ENCODE measurements around the gene SCD. TPM values are rescaled to one million over a fixed set of nuclear protein-coding genes. Genes with fewer than 3 reads are reported as not detected.

Gene SCD
- total and polyA plus RNA-seq, 7 donors, result 4.2 to 199 (median 13.6) TPM

DNA sequence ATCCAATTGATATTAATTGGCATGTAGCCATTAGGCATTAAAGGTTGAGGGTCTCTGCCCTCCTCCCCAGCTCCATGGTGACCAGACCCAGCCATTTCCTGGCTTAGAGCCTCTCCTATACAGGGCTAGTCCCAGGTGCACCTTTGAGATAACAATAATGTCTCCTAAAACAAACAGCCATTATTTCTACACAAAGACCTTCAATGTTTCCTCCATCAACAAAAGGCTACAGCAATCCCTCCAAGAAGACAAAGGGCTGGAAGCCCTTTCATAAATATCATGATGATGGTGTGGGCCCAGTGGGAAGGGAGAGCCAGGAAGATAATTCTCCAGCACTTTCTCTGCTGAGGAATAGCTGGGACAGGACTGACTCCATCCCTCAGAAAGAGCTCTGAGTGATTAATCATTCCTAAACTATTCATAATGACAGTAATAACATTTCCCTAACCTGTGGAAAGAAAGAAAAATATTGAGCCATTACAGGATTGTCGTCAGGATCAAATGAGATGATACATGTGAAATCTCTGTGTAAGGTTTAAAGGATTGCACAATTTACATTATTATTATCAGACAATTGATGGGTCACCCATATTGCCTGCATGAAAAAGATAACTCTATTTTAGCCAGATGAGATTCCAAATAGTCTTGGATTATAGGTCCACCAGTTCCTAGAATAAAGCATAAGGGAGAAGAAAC is 27.2 kb upstream of the SCD start:
- H3K4me1 ChIP-seq, result no peaks in the 10 kb centered on the region
- no peaks in the 10 kb centered on the region for H3K36me3 ChIP-seq
- no peaks in the 10 kb centered on the region for H3K9me3 ChIP-seq
- 57 to 81% methylated on average over 1 of the region's 1 CpG for WGBS, 2 donors
- no peak overlapping the region for H3K4me3 ChIP-seq
- H3K27me3 ChIP-seq, result peaks cover 0 to 58% (median 0%) of the 10 kb centered on the region in 3 donors
- no peak overlapping the region for H3K27ac ChIP-seq
- intact Hi-C loops (cut with DNase I), result no loop called here
- no peak for DNase-seq
- TF ChIP-seq, protein P1, sequence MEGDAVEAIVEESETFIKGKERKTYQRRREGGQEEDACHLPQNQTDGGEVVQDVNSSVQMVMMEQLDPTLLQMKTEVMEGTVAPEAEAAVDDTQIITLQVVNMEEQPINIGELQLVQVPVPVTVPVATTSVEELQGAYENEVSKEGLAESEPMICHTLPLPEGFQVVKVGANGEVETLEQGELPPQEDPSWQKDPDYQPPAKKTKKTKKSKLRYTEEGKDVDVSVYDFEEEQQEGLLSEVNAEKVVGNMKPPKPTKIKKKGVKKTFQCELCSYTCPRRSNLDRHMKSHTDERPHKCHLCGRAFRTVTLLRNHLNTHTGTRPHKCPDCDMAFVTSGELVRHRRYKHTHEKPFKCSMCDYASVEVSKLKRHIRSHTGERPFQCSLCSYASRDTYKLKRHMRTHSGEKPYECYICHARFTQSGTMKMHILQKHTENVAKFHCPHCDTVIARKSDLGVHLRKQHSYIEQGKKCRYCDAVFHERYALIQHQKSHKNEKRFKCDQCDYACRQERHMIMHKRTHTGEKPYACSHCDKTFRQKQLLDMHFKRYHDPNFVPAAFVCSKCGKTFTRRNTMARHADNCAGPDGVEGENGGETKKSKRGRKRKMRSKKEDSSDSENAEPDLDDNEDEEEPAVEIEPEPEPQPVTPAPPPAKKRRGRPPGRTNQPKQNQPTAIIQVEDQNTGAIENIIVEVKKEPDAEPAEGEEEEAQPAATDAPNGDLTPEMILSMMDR (IDR thresholded peaks at IDR 0.05), result no peak
- TF ChIP-seq POLR2A (IDR thresholded peaks at IDR 0.05) (no peak), POLR2AphosphoS5 (IDR thresholded peaks at IDR 0.05) (no peak), EP300 (IDR thresholded peaks at IDR 0.05) (no peak)

DNA sequence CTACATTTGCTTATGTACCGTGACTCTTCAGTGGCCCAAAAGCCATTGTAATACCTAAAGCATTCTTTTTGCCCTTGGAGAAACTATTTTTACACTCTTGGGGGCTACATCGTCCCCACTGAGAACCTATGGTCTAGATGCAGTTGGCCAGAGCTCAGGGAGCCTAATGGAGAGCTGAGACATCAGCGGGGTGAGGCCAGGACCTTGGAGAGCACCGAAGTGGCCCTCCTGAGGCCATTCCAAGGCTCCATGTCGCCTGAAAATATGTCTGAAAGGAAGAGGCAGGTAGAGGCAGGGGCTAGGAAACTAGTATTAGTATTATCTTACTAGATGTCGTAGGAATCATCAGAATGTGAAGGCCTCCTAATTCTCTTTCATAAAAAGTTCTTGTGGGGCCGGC is 21.9 kb upstream of the SCD start:
- 46 to 64% methylated on average over 7 of the region's 7 CpGs for WGBS, 2 donors
- no peaks in the 10 kb centered on the region for H3K36me3 ChIP-seq
- no peak overlapping the region for H3K4me3 ChIP-seq
- H3K9me3 ChIP-seq, result no peaks in the 10 kb centered on the region
- no peak for TF ChIP-seq EP300 (IDR thresholded peaks at IDR 0.05)
- TF ChIP-seq, protein P1 (IDR thresholded peaks at IDR 0.05), result no peak
- TF ChIP-seq POLR2AphosphoS5 (IDR thresholded peaks at IDR 0.05), result no peak
- no peak for TF ChIP-seq POLR2A (IDR thresholded peaks at IDR 0.05)
- H3K4me1 ChIP-seq, result peaks cover 0 to 9% (median 6%) of the 10 kb centered on the region in 4 donors
- peaks cover 0 to 26% (median 6%) of the 10 kb centered on the region in 3 donors for H3K27me3 ChIP-seq
- no peak overlapping the region for H3K27ac ChIP-seq
- intact Hi-C loops (cut with DNase I), result no loop called here
- DNase-seq, result no peak

GRCh38 chr10:100327007-100327717 is 19.9 kb upstream of the SCD start:
- peaks cover 0 to 9% (median 6%) of the 10 kb centered on the region in 4 donors for H3K4me1 ChIP-seq
- TF ChIP-seq POLR2A (IDR thresholded peaks at IDR 0.05) (no peak), POLR2AphosphoS5 (IDR thresholded peaks at IDR 0.05) (peak in 2 of 4 donors; percentile 55 to 67)
- no peak overlapping the region for H3K27ac ChIP-seq
- H3K9me3 ChIP-seq, result no peaks in the 10 kb centered on the region
- no peak overlapping the region for H3K4me3 ChIP-seq
- 47 to 52% methylated on average over 8 of the region's 8 CpGs for WGBS, 2 donors
- intact Hi-C loops (cut with DNase I), result no loop called here
- no peak for DNase-seq
- no peaks in the 10 kb centered on the region for H3K36me3 ChIP-seq
- H3K27me3 ChIP-seq, result peaks cover 0 to 34% (median 10%) of the 10 kb centered on the region in 3 donors

DNA sequence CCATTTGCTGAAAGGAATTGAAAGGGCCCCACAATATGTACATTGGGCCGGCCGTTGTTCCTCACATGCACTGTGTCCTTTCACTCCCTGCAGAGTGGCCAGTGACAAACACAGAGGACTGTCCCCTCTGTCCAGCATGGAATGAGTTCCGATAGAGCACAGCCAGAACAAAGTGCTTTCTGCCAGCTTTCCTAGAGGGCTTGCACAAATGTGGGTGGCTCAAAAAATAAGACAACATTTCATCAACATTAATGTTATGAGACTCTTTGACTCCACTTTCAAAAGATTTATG is 19.4 kb upstream of the SCD start:
- H3K9me3 ChIP-seq, result no peaks in the 10 kb centered on the region
- 71 to 80% methylated on average over 3 of the region's 3 CpGs for WGBS, 2 donors
- H3K4me1 ChIP-seq, result peaks cover 0 to 9% (median 6%) of the 10 kb centered on the region in 4 donors
- TF ChIP-seq, protein P1 (IDR thresholded peaks at IDR 0.05), result no peak
- TF ChIP-seq POLR2A (IDR thresholded peaks at IDR 0.05), result no peak
- TF ChIP-seq EP300 (IDR thresholded peaks at IDR 0.05), result no peak
- no peak for TF ChIP-seq POLR2AphosphoS5 (IDR thresholded peaks at IDR 0.05)
- peaks cover 0 to 37% (median 10%) of the 10 kb centered on the region in 3 donors for H3K27me3 ChIP-seq
- no peak for DNase-seq
- intact Hi-C loops (cut with DNase I), result no loop called here
- no peaks in the 10 kb centered on the region for H3K36me3 ChIP-seq
- no peak overlapping the region for H3K27ac ChIP-seq
- H3K4me3 ChIP-seq, result no peak overlapping the region

DNA sequence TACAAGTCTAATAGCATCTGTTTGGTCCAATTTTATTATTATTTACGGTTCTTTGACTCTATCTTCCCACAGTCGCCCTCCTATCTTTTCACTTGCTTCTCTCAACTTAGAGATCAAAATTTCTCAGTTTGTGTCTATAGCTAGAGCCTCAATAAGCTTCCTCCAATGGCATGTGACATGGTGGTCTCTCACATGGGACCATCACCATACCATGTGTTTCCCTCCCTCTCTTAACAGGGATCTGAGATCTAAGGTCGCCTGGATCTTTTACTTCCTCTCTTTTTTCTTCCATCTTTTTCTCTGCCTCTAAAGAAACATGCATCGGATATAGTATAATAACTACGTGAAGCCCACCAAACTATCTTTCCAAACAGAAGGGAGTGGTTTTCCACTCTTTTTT is 18.8 kb upstream of the SCD start:
- Histone ChIP-seq H3K27me3 (peaks cover 0 to 40% (median 10%) of the 10 kb centered on the region in 3 donors), H3K27ac (no peak overlapping the region), H3K4me3 (no peak overlapping the region), H3K4me1 (peaks cover 0 to 9% (median 6%) of the 10 kb centered on the region in 4 donors), H3K36me3 (no peaks in the 10 kb centered on the region), H3K9me3 (no peaks in the 10 kb centered on the region)
- WGBS, 2 donors, result 62 to 67% methylated on average over 5 of the region's 5 CpGs
- intact Hi-C loops (cut with DNase I), result no loop called here
- no peak for DNase-seq
- TF ChIP-seq, protein P1 (IDR thresholded peaks at IDR 0.05), result no peak
- no peak for TF ChIP-seq EP300 (IDR thresholded peaks at IDR 0.05)

Measured in sigmoid colon (tissue), 7 donors.